ENCODE measurements around the gene AGBL1. TPM values are rescaled to one million over a fixed set of nuclear protein-coding genes. Genes with fewer than 3 reads are reported as not detected.

Gene AGBL1
- total RNA-seq, 1 donor from 2014 or later, result 0.47 TPM

GRCh38 chr15:86328658-86329057, 249.0 kb downstream of the AGBL1 start:
- DNase-seq, result no peak

DNA sequence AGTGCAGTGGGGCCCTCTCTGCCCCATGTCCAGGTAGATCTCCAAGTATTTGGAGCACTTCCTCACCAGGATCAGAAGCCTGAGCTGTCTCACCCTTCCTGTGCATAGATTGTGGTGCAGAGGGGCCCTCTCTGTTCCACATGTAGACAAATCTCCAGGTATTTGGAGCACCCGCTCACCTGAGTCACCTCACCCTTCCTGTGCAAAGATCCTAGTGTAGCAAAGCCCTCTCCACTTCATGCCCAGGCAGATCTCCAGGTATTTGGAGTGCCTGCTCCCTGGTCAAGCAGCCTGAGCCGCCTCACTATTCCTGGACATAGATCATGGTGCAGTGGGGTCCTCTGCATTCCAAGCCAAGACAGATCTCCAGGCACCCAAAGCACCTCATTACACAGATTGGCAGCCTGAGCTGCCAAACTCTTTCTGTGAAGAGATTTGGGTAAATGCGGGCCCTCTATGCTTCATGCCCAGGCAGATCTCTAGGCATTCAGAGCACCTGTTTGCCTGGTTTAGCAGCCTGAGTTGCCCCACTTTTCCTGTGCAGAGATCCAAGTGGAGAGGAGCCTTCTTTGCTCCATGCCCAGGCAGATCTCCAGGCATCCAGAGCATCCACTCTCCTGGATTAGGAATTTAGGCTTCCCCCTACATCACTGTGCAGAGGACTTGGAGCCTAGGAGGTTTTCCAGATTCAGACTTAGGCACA, 249.8 kb downstream of the AGBL1 start:
- no peak for DNase-seq

GRCh38 chr15:86333819-86334218, 254.1 kb downstream of the AGBL1 start:
- no peak for DNase-seq

DNA sequence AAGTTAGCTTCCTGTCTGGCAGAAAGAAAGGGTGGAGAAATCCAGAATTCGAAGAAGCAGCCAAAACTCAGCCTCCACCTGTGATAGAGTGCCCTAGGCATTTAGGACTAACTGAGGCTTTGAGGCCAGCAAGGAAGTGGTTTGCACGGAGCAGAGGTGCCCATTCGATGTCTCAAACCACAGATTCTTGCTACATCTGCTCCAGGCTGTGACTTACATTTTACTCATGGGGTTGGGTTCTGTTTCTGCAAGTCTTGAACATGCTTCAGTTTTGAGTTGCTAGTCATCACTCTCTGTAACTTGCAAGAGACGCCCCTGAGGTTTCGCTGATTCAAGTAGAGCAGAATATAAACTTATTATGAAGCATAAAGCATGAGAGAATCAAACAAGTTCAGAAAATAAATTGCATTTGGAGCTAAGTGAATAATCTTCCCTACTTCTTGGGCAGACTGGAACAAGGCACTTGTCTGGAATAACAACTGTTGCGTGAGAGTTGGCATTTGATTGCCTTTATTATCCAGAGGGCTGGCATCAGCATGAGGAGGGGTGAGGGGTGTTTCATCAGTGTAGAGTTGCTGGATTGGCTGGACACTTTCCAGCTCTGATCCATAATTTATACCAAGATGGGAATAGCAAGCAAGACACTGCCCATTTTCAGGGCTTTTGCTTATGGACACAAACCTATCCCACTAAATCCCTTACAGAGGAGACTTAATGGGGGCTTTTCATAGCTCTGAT, 256.5 kb downstream of the AGBL1 start:
- DNase-seq, result no peak

DNA sequence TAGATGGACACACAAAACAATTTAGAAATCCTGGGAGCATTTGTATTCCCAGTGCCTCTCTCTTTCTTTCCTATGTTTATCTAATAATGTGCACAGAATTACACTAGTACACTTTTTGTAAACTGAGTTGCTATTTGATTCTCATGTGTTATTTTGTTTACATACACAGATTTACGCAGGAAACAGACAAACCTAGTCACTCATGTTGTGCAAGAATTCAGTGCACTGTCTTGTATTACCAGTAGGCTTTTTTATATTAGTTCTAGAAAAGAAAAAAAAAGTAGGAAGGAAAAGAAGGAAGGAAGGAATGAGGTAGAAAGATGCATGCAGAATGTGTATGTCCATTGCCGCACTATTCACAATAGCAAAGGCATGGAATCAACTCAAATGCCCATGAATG, 257.4 kb downstream of the AGBL1 start:
- no peak for DNase-seq

DNA sequence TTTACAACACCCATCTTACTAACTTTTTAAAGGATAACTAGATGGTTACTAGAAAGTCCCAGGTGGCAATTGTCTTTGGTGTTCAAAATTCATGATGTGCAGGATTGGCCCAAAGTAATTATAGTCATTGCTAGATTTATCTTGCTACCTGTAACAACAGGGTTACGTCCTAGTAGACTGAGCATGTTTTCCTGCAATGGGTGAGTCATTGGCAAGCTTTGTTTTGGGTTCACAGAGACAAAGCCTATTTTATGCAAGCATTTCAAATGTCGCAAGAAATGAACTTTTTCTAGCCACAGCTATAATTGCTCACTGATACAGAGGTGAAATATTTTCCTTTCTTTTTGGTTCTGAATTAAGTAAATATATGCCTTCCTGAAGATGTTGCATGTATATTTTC, 267.6 kb downstream of the AGBL1 start:
- no peak for DNase-seq

DNA sequence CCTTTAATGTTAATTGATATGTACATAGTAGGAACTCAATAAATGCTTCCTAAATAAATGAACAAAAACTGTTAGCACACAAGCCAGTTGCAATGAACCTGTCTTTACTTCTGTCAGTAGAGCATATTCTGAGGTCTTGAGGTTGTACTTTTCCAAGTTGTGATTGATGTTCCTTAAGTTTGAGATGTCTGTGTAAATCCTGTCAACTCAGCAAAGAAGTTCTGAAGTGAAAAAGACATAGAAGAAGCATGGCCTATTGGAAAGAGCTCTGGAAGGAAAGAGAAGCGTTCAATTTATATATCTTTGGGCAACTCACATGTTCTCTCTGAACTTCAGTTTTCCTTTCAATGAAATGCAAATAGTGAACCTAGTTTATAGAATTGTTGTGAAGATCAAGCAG, 269.9 kb downstream of the AGBL1 start:
- no peak for DNase-seq

DNA sequence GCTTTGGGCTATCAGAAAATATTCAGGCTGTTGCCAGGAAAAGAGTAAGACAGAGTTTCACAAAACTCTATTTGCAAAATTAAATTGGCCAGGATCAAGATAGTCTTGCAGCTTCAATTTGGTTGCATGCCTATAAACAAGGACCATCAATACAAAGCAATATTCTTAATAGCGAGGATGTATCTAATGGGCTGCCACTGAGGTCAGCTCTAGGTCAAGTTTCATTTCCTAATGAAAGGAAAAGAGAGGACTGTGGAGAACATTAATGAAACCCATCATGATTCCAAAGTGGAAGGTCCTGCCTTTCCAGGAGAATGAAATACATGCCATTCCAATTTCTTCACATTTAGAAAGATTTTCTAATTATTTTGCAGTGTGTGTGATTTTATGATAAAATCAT, 273.5 kb downstream of the AGBL1 start:
- DNase-seq, result no peak

GRCh38 chr15:86355361-86355760, 275.7 kb downstream of the AGBL1 start:
- no peak for DNase-seq

DNA sequence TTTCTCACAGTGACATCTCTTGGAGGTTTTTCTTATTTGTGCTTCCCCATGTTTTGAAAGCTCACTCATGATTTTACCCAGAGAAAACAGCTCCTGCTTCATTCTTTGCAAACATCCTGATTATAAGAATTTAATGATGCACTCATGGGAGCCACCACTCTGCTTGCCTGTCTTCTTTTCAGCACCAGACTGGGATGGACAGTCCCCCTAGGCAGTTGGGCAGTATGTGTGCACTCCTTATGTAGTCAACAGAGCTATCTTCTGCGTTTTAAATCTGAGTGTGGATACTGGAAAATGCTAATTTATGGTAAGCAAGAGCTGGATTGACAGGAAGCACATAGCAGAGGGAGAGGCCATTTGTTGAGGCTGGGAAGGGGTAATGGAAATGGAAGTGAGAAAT, 276.1 kb downstream of the AGBL1 start:
- no peak for DNase-seq

DNA sequence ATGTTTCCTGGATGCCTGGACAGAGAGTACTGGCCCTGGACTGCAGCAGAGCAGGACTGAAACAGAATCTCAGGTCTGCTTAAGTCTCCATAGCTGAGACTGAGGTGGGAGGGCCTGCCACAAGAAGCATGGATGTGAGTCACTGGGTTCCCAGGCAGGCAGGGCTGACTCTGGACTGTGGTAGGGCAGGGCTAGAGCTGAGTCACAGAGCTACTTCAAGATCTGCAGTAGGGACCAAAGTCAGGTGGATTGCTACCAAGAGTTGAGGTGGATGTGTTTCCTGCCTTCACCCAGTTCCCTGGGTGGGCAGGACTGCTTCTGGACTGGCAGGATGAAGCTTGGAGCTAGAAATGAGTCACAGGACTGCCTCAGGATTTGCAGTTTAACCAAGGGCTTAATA, 282.9 kb downstream of the AGBL1 start:
- no peak for DNase-seq

DNA sequence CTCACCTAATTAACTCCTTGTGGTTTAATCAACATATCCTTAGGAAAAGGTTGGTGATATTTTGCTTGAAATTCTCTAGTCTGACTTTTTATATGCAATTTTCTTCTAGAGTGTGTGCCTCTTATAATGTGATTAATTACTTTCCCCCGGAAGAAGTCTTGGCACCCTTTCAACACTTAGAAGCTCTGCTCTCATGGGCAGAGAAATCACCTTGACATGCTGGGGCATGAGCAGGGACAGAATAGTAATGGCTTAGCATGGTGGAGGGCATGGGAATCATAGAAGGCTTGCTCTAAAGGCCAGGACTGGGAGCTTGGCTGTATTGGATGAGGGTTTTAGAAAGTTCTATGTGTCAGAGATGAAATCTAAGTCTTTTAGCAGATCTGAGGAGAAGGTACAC, 293.5 kb downstream of the AGBL1 start:
- DNase-seq, result no peak

- no peak for DNase-seq
These were observed 296.1 kb downstream of the AGBL1 start for GRCh38 chr15:86375733-86376280.

- no peak for DNase-seq
These were observed 298.2 kb downstream of the AGBL1 start for GRCh38 chr15:86377914-86378313.

GRCh38 chr15:86382341-86382740, 302.7 kb downstream of the AGBL1 start:
- no peak for DNase-seq

DNA sequence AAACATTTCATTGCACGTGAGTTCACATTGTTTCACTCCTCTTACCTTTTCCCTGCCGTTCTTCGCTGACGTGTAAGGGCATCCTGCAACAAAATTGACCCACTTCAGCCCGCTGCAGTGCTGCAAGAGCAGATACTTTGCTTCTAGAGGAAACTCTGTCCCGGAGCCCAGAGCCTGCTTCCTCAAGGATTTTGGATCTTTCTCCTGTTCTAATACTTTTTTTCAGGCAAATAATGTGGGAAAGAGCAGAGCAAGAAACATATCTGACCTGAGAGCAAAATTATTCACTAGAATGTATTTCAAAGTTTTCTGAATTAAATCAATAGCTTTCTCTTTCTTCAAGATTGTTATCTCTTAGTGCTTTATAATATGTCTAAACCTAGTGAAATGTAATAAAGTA, 303.9 kb downstream of the AGBL1 start:
- DNase-seq, result no peak

GRCh38 chr15:86384186-86384585, 304.5 kb downstream of the AGBL1 start:
- DNase-seq, result no peak

GRCh38 chr15:86392296-86392695, 312.6 kb downstream of the AGBL1 start:
- no peak for DNase-seq

- DNase-seq, result no peak
These were observed 313.2 kb downstream of the AGBL1 start for GRCh38 chr15:86392874-86393273.

DNA sequence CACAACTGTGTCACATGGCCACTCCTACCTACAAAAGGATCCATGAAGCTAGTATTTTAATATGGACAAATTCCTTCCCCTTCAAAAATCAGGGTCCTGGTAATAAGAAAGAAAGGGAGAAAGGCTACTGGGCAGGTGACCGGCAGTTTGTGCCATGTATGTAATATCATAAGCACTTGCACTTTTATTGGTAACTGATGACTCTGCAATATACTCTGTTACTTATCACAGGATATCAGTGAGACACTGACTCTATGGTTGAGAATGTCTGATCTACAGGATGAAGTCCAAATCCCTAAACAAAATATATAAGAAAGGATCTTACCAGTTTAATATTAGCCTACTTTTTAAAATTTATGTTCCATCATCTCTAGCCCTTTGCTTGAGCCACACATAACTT, 315.2 kb downstream of the AGBL1 start:
- DNase-seq, result no peak

GRCh38 chr15:86399041-86399954, 319.6 kb downstream of the AGBL1 start:
- DNase-seq, result no peak

DNA sequence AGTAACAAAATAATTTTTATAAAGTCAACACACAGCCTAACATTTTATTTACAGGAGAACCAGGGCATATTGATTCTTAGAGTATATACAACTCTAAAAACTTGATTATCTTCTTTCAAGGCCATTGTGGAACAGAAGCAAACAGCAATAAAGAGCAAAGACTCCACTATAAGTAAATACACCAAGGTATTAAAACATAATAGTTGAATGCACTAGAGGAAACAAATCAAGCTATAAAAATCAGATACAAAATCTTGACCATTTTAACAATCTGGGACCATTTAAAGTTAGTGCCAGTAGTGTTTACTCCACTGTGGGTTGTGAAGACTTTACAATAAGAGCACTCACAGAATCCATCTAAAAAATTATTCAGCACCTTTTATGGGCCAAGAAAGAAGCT, 323.6 kb downstream of the AGBL1 start:
- DNase-seq, result no peak

Data from occipital lobe (tissue), 2 donors.